IPS-18a (cell line): ENCODE measurements around the gene MFRP.
A peak's percentile ranks its signal among the peaks of the same experiment; 100 is the strongest.
"Not testable (repeated sequence)": the region's sequence is repeated elsewhere in the genome, so short reads cannot be mapped to it uniquely, and the experiment has no call there.

Experiments
- H3K27ac ChIP-seq: one replicate; pipeline ENCODE4 v1.5.1; 2013; ENCODE audit warnings: low read length
- H3K27me3 ChIP-seq: one replicate; pipeline ENCODE4 v1.6.1; 2013; ENCODE audit warnings: mild to moderate bottlenecking, low read length; ENCODE audit not compliant: control insufficient read depth, insufficient read depth
- H3K36me3 ChIP-seq: one replicate; pipeline ENCODE4 v1.6.1; 2013; ENCODE audit warnings: low read depth, low read length; ENCODE audit not compliant: control insufficient read depth
- H3K4me1 ChIP-seq: one replicate; pipeline ENCODE4 v1.6.1; 2013; ENCODE audit warnings: low read depth, low read length; ENCODE audit not compliant: control insufficient read depth
- H3K4me3 ChIP-seq: one replicate; pipeline ENCODE4 v1.5.1; 2013; ENCODE audit warnings: low read length
- H3K9ac ChIP-seq: one replicate; pipeline ENCODE4 v1.6.1; 2013; ENCODE audit warnings: mild to moderate bottlenecking, low read length, moderate library complexity
- H3K9me3 ChIP-seq: one replicate; pipeline ENCODE4 v1.6.1; 2013; ENCODE audit warnings: low read depth, low read length; ENCODE audit not compliant: control insufficient read depth

The MFRP gene

DNA sequence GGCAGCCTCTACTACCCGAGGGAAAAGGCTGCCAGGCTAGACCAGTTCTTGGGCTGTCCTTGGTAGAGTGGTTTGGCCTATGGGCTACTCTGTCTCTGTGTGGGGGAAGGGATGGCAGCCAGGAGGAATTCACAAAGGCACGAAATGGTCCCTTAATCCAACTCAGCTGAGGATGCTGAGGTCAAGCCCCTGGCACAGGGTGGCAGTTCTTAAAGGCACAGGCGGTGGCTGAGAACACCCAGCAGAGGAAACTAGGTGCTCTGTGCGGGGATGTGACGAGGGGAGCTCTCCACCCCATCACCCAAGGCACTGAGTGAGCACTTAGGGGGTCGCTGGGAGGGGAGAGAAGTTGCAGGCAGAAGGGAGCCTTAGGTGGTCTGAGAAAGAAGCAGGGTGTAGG, at the start of gene MFRP:
Gene MFRP, minus strand, starts transcription at position 101 of the 400 bp plus-strand sequence. CDS start 192 bp downstream, outside the sequence.
- Histone ChIP-seq H3K4me1 (no peaks in the 10 kb centered on the region), H3K4me3 (no peak within 1 kb of the TSS), H3K27me3 (peaks cover 8% of the 10 kb centered on the region), H3K36me3 (no peaks in the 10 kb centered on the region), H3K9me3 (no peaks in the 10 kb centered on the region), H3K9ac (no peak within 1 kb of the TSS), H3K27ac (no peak within 1 kb of the TSS)

DNA sequence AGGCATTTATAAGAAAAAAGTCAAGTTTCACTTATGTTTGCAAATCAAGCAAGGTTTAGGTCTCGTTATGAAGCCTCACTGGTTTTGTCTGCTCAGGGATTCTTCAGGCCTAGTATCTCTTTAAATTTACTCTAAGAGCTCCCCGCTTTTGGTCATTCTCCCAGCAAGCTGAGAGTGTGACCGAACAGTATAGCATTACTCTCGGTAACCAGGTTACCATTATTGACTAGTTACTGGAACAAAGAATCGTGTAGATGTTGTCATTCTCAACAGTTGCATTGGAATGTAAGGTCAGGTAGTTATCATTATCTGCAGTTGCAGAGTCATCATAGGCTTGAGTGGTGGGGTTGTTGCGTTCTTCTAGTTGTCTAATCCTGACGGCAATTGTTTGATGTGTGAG, 44.8 kb upstream of the MFRP start:
- H3K4me1 ChIP-seq = no peaks in the 10 kb centered on the region
- H3K36me3 ChIP-seq = no peaks in the 10 kb centered on the region
- H3K27me3 ChIP-seq = no peaks in the 10 kb centered on the region
- no peak overlapping the region for H3K27ac ChIP-seq
- no peak overlapping the region for H3K4me3 ChIP-seq
- H3K9ac ChIP-seq = no peak overlapping the region
- H3K9me3 ChIP-seq = no peaks in the 10 kb centered on the region

DNA sequence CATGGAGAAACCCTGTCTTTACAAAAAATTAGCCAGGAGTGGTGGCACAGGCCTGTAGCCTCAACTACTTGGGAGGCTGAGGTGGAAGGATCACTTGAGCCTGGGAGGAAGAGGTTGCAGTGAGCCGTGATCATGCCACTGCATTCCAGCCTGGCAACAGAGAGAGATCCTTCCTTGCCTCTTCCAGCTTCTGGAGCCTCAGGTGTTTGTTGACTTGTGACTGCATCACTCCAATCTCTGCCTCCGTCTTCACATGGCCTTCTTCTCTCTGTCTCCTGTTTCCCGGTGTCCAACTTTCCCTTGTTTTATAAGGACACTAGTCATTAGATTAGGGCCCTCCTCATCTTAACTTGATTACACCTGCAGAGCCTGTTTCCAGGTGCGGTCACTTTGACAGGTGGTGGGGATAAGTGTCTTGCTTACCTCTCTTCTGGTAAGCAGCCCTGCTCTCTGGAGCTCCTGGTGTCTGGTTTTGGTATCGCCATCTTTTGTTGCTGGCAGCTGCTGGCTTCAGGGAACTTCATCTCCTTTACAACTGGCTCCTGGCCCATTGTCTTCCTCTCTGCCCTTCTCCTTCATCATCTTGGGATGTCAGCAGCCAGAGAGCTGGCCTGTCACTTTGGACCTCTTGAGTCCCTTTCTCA, 43.2 kb upstream of the MFRP start:
- Histone ChIP-seq H3K27ac (no peak overlapping the region), H3K36me3 (no peaks in the 10 kb centered on the region), H3K4me3 (no peak overlapping the region), H3K27me3 (no peaks in the 10 kb centered on the region), H3K4me1 (no peaks in the 10 kb centered on the region), H3K9me3 (no peaks in the 10 kb centered on the region), H3K9ac (no peak overlapping the region)

DNA sequence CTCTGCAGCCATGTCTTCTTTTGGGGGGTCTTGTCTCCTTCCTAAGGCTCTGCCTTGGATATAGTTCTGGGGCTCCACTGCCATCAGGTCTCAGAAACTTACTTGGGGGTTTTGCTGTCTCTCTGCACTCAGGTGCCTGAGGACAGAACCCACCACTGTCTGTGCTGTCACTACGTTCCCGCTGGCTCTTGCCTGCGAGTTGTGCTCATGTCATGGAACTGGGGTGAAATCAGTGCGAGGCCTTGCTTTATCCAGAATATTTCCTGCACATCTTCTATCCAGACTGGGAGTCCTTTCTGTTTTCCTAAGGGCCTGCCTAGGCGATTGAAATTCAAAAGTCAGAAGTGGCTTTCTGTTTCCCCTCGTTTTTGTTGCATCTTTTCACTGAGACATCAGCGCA, 41.6 kb upstream of the MFRP start:
- H3K4me3 ChIP-seq = no peak overlapping the region
- no peaks in the 10 kb centered on the region for H3K9me3 ChIP-seq
- no peaks in the 10 kb centered on the region for H3K27me3 ChIP-seq
- no peak overlapping the region for H3K27ac ChIP-seq
- no peak overlapping the region for H3K9ac ChIP-seq
- H3K36me3 ChIP-seq = no peaks in the 10 kb centered on the region
- H3K4me1 ChIP-seq = no peaks in the 10 kb centered on the region

DNA sequence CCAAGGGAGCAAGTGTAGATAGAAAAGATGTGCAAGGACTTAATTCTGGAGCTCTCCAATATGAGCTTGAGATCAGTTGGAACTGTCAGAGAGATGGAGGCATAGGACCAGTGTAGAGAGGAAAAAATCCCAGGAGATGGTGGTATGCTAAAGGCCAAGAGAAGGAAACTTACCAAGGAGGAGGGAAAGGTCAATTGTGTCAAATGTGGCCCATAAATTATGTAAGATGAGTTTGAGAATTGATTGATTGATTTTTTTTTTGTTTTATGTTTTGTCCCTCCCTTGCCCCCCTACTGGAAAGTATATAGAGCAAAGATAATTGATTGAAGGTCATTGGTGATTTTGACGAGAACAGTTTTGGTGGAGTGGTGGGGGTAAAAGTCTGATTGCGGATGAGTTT, 37.8 kb upstream of the MFRP start:
- peaks cover 14% of the 10 kb centered on the region for H3K27me3 ChIP-seq
- no peaks in the 10 kb centered on the region for H3K36me3 ChIP-seq
- no peak overlapping the region for H3K4me3 ChIP-seq
- peaks cover 10% of the 10 kb centered on the region for H3K4me1 ChIP-seq
- H3K27ac ChIP-seq = no peak overlapping the region
- no peak overlapping the region for H3K9ac ChIP-seq
- H3K9me3 ChIP-seq = no peaks in the 10 kb centered on the region

DNA sequence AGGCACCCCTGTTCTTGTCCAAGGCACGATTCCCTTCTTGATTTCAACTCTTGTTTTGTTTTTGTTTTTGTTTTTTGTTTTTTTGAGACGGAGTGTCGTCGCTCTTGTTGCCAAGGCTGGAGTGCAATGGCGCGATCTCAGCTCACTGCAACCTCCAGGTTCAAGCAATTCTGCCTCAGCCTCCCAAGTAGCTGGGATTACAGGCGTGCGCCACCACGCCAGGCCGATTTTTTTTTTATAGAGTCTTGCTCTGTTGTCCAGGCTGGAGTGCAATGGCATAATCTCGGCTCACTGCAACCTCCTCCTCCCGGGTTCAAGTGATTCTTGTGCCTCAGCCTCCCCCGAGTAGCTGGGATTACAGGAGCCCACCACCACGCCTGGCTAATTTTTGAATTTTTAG, 36.0 kb upstream of the MFRP start:
- not testable (repeated sequence) for H3K9me3 ChIP-seq, H3K36me3 ChIP-seq, H3K9ac ChIP-seq, H3K27ac ChIP-seq
- Histone ChIP-seq H3K4me1 (peaks cover 27% of the 10 kb centered on the region), H3K27me3 (peaks cover 14% of the 10 kb centered on the region), H3K4me3 (peak overlapping the region; percentile 84)

DNA sequence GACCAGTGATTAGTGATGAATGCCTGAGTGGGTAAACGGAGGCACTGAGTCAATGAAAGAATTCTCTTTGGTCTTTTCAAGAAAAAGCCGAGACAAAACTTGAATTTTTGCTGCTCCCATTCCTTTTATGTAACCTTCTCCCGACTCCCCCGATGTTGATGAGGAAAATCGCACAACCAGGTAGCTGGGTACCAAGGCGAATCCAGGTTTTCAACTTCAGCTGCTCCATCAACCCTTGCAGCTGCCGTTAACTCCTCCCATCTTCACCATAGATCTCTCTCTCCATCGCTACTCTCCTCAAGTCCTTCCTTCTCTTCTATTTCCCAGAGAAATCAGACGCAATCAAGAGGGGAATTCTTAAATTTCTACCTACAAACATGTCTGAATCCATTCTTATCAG, 35.6 kb upstream of the MFRP start:
- H3K27me3 ChIP-seq = peaks cover 14% of the 10 kb centered on the region
- peak overlapping the region; percentile 55 for H3K9ac ChIP-seq
- no peaks in the 10 kb centered on the region for H3K36me3 ChIP-seq
- H3K9me3 ChIP-seq = no peaks in the 10 kb centered on the region
- H3K4me1 ChIP-seq = peaks cover 29% of the 10 kb centered on the region
- H3K27ac ChIP-seq = no peak overlapping the region
- peak overlapping the region; percentile 84 for H3K4me3 ChIP-seq

DNA sequence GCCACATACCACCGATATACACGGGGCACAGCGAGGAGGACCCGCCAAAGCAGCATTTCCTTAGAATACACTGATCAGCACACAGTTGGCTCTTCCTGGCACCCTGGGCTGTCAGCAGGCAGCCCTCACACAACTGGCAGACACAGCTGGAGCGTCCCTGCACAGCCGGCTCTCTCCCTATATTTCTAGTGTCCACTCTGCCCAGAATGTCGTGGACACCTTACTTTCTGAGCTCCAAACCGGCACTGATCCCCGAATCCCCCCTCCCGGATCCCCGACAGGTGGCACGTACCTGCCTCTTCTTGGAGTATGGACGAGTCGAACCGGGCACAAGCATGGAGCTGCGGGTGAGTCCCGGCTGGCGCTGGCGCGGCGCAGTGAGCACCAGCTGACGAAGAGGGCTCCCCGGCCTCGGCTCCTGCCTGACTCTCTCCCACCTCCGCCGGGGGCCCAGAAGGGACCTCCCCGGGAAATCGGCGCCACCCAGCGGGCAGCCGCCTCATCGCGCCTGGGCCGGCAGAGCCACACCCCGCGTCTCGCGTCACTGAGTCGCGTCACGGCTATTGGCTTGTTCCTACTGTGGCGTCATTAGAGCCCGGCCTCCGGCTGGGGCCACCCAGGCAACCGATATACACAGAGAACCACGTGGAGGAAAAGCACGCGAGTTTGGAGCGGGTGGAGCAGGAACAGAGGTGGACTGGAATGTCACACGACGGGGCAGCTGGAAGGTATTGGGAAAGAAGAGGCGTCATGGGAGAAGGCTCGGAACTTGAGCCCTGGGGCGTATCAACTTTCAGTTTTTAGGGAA, 34.9 kb upstream of the MFRP start, which contains the start of gene USP2:
Gene USP2, minus strand, starts transcription at position 510 of the 808 bp plus-strand sequence. CDS start 8,210 bp downstream, outside the sequence.
- Histone ChIP-seq H3K27ac (peak within 1 kb of the TSS; percentile 62), H3K9me3 (no peaks in the 10 kb centered on the region), H3K36me3 (no peaks in the 10 kb centered on the region), H3K9ac (peak within 1 kb of the TSS; percentile 55), H3K27me3 (peaks cover 14% of the 10 kb centered on the region), H3K4me1 (peaks cover 32% of the 10 kb centered on the region), H3K4me3 (peak within 1 kb of the TSS; percentile 84)

DNA sequence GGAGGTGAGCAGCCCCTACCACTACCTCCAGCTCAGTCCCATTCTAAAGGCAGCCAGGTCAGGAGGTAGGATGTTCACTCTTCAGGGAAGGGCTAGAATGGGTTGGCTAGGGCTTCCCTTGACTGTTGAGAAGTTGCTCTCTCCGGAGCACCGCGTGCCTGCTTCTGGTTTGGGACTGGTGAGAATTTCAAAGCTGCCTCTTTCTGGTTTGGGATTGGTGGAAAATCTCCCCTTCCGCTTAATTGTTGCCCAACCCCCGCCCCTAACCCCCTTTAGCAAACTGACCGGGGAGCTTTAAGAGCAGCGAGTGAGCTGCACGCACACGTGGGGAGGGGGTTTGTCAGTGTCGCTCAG, 34.3 kb upstream of the MFRP start:
- Histone ChIP-seq H3K4me1 (peaks cover 37% of the 10 kb centered on the region), H3K27me3 (peaks cover 14% of the 10 kb centered on the region), H3K9me3 (no peaks in the 10 kb centered on the region), H3K4me3 (peak overlapping the region; percentile 84), H3K9ac (no peak overlapping the region), H3K27ac (no peak overlapping the region), H3K36me3 (no peaks in the 10 kb centered on the region)

DNA sequence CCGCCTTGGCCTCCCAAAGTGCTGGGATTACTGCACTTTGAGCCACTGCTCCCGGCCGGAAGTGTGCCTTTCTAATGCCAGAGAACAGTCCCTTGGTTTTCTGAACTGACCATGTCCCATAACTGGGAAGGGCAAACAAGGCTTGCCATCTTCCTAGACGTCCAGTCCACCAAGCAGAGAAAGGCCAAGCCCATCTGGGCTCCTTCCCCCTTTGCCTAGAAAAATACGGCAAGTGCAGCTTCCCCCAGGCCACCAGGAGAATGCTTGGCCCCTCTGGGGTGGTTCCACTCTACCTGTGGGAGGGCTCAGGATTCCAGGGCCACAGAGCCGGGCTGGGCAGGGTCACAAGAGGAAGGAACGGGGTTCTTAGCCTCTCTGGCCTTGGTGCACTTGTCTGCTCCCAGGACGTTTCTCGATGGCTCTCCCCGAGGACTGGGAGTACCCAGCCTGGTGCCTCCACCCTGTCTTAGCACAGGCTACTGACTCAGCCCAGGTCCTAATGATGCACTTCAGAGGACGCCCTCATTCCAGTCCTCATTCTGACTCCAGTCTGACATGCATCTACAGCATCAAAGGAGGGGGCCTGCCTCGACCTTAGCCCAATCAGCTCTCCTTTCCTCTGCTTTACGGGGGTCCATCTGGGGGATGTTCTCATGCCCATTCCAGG, 33.8 kb upstream of the MFRP start:
- peaks cover 14% of the 10 kb centered on the region for H3K27me3 ChIP-seq

DNA sequence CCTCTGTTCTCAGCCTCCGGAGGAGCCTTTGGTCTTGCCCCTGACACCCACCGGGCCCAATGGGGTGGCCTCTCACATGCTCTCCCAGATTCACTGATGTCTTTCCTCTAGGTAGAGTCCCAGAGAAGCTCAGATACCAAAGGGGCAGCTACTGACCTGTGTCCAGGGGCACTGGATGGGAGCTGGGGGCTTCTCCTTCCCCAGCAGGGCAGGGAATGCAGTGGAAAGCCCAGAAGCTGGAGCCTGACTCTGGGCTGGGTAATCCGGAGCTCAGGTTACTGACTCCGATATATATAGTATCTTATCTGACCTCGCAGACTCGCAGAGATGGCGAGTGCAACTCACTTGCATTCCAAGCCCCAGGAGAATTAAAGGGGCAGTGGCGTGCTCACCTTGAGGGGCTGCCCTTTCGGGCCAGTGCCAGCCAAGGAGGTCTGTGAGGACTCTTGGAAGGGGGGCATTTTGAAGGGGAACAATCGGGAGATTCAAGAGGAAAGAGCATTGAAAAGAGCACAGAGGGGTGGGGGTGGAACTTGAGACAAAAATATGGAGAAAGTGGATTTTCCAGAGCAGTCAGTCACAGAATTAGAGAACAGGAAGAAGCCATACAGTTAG, 32.5 kb upstream of the MFRP start:
- peaks cover 14% of the 10 kb centered on the region for H3K27me3 ChIP-seq
- H3K9me3 ChIP-seq = no peaks in the 10 kb centered on the region
- peaks cover 53% of the 10 kb centered on the region for H3K4me1 ChIP-seq
- H3K36me3 ChIP-seq = no peaks in the 10 kb centered on the region
- H3K4me3 ChIP-seq = peak overlapping the region; percentile 21
- no peak overlapping the region for H3K27ac ChIP-seq
- no peak overlapping the region for H3K9ac ChIP-seq

More for the DNA sequence above, 33.8 kb upstream of the MFRP start:
- no peaks in the 10 kb centered on the region for H3K36me3 ChIP-seq
- H3K27ac ChIP-seq = no peak overlapping the region
- peak overlapping the region; percentile 84 for H3K4me3 ChIP-seq
- peaks cover 42% of the 10 kb centered on the region for H3K4me1 ChIP-seq
- no peaks in the 10 kb centered on the region for H3K9me3 ChIP-seq
- H3K9ac ChIP-seq = no peak overlapping the region
